Neural progenitor cell (in vitro differentiated cells): ENCODE data around the gene PRICKLE2.

Experiments used
- EZH2 ChIP-seq: fragments of 200-600 bp; sonication (generic); IDR thresholded peaks from 2 replicates; pipeline ENCODE4 v1.6.1; 2017; ENCODE audit warnings: antibody characterized with exemption, mild to moderate bottlenecking, moderate library complexity
- TF ChIP-seq, protein P1 (sequence below): fragments of 200-600 bp; sonication (generic); IDR thresholded peaks from 2 replicates; pipeline ENCODE4 v1.5.1; 2017; ENCODE audit warnings: antibody characterized with exemption, mild to moderate bottlenecking

DNA sequence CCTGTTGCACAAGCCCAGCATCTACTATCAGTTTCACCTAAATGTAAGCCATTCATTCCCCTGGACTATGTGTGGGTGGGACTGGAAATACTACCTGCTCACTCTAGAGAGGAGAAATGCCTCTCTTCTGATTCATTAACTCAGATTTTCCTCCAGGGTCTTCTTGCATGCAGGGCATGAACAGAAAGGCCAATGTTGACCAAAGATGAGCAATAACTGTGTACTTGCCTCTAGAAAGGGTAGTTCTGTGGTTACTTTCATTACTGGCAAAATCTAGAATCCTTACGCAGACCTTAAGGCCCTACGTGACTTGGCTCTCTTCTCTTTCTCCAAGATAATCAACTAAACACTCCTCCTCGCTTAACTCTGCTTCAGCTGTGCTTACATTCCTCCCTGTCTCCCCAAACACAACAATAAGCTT, 120.6 kb downstream of the PRICKLE2 start:
- TF ChIP-seq, protein P1, sequence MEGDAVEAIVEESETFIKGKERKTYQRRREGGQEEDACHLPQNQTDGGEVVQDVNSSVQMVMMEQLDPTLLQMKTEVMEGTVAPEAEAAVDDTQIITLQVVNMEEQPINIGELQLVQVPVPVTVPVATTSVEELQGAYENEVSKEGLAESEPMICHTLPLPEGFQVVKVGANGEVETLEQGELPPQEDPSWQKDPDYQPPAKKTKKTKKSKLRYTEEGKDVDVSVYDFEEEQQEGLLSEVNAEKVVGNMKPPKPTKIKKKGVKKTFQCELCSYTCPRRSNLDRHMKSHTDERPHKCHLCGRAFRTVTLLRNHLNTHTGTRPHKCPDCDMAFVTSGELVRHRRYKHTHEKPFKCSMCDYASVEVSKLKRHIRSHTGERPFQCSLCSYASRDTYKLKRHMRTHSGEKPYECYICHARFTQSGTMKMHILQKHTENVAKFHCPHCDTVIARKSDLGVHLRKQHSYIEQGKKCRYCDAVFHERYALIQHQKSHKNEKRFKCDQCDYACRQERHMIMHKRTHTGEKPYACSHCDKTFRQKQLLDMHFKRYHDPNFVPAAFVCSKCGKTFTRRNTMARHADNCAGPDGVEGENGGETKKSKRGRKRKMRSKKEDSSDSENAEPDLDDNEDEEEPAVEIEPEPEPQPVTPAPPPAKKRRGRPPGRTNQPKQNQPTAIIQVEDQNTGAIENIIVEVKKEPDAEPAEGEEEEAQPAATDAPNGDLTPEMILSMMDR = no peak
- TF ChIP-seq EZH2 = no peak
